ENCODE measurements around the gene GYS1. TPM values are rescaled to one million over a fixed set of nuclear protein-coding genes. Genes with fewer than 3 reads are reported as not detected.
"Not testable (repeated sequence)": the region's sequence is repeated elsewhere in the genome, so short reads cannot be mapped to it uniquely, and the experiment has no call there.

The GYS1 gene
- total RNA-seq, 1 donor = 44.5 TPM

- H3K27ac ChIP-seq (ENCODE audit: low read depth, low read length) = peak overlapping the region; percentile 77
- H3K4me2 ChIP-seq (ENCODE audit: insufficient read depth, low read length) = no peak overlapping the region
- H3K4me1 ChIP-seq (ENCODE audit: insufficient read depth, low read length) = peaks cover 21% of the 10 kb centered on the region
- peak; percentile 97 for DNase-seq (ENCODE audit: insufficient read length, low spot score, missing footprints)
- H3K4me3 ChIP-seq (ENCODE audit: insufficient read depth, low read length) = no peak overlapping the region
- H3K9me3 ChIP-seq (ENCODE audit: low read depth, low read length) = no peaks in the 10 kb centered on the region
- no peaks in the 10 kb centered on the region for H3K27me3 ChIP-seq (ENCODE audit: insufficient read depth, low read length)
- no peak for TF ChIP-seq CTCF (IDR thresholded peaks at IDR 0.05; ENCODE audit: extremely low read depth, low read depth, low read length)
- H4K20me1 ChIP-seq (ENCODE audit: insufficient read depth, low read length) = no peaks in the 10 kb centered on the region
- H3K36me3 ChIP-seq (ENCODE audit: insufficient read depth, low read length) = peaks cover 10% of the 10 kb centered on the region
- H3K79me2 ChIP-seq (ENCODE audit: insufficient read depth, low read length) = no peaks in the 10 kb centered on the region
- H2AFZ ChIP-seq (ENCODE audit: low read length) = no peak overlapping the region
These were observed 66.2 kb downstream of the GYS1 start for GRCh38 chr19:48926909-48927308.

DNA sequence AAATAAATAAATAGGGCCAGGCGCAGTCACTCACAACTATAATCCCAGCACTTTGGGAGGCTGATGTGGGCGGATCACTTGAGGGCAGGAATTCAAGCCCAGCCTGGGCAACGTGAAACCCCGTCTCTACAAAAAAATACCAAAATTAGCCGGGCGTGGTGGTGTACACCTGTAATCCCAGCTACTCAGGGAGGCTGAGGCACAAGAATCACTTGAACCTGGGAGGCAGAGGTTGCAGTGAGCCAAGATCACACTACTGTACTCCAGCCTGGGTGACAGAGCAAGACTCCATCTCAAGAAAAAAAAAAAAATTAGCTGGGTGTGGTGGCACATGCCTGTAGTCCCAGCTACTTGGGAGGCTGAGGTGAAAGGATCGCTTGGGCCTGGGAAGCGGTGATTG, 67.2 kb downstream of the GYS1 start:
- H4K20me1 ChIP-seq (ENCODE audit: insufficient read depth, low read length); H3K79me2 ChIP-seq (ENCODE audit: insufficient read depth, low read length); H3K9me3 ChIP-seq (ENCODE audit: low read depth, low read length); H2AFZ ChIP-seq (ENCODE audit: low read length); H3K4me3 ChIP-seq (ENCODE audit: insufficient read depth, low read length); H3K27me3 ChIP-seq (ENCODE audit: insufficient read depth, low read length); H3K4me2 ChIP-seq (ENCODE audit: insufficient read depth, low read length); DNase-seq (ENCODE audit: insufficient read length, low spot score, missing footprints): not testable (repeated sequence)
- Histone ChIP-seq H3K4me1 (ENCODE audit: insufficient read depth, low read length) (peaks cover 21% of the 10 kb centered on the region), H3K36me3 (ENCODE audit: insufficient read depth, low read length) (peaks cover 16% of the 10 kb centered on the region), H3K27ac (ENCODE audit: low read depth, low read length) (peak overlapping the region; percentile 77)

GRCh38 chr19:48925240-48925843, 67.8 kb downstream of the GYS1 start:
- TF ChIP-seq CTCF (IDR thresholded peaks at IDR 0.05; ENCODE audit: extremely low read depth, low read depth, low read length) = no peak
- H4K20me1 ChIP-seq (ENCODE audit: insufficient read depth, low read length) = no peaks in the 10 kb centered on the region
- peak; percentile 85 for DNase-seq (ENCODE audit: insufficient read length, low spot score, missing footprints)
- no peak overlapping the region for H3K4me2 ChIP-seq (ENCODE audit: insufficient read depth, low read length)
- H3K27me3 ChIP-seq (ENCODE audit: insufficient read depth, low read length) = no peaks in the 10 kb centered on the region
- H3K9me3 ChIP-seq (ENCODE audit: low read depth, low read length) = no peaks in the 10 kb centered on the region
- peaks cover 21% of the 10 kb centered on the region for H3K4me1 ChIP-seq (ENCODE audit: insufficient read depth, low read length)
- no peak overlapping the region for H2AFZ ChIP-seq (ENCODE audit: low read length)
- peak overlapping the region; percentile 77 for H3K27ac ChIP-seq (ENCODE audit: low read depth, low read length)
- H3K4me3 ChIP-seq (ENCODE audit: insufficient read depth, low read length) = no peak overlapping the region
- peaks cover 18% of the 10 kb centered on the region for H3K36me3 ChIP-seq (ENCODE audit: insufficient read depth, low read length)
- H3K79me2 ChIP-seq (ENCODE audit: insufficient read depth, low read length) = no peaks in the 10 kb centered on the region

- no peaks in the 10 kb centered on the region for H4K20me1 ChIP-seq (ENCODE audit: insufficient read depth, low read length)
- peaks cover 30% of the 10 kb centered on the region for H3K36me3 ChIP-seq (ENCODE audit: insufficient read depth, low read length)
- H3K27ac ChIP-seq (ENCODE audit: low read depth, low read length) = no peak overlapping the region
- no peak overlapping the region for H3K4me3 ChIP-seq (ENCODE audit: insufficient read depth, low read length)
- no peak for TF ChIP-seq CTCF (IDR thresholded peaks at IDR 0.05; ENCODE audit: extremely low read depth, low read depth, low read length)
- DNase-seq (ENCODE audit: insufficient read length, low spot score, missing footprints) = peak; percentile 61
- no peaks in the 10 kb centered on the region for H3K27me3 ChIP-seq (ENCODE audit: insufficient read depth, low read length)
- H3K4me1 ChIP-seq (ENCODE audit: insufficient read depth, low read length) = peaks cover 21% of the 10 kb centered on the region
- no peak overlapping the region for H2AFZ ChIP-seq (ENCODE audit: low read length)
- no peak overlapping the region for H3K4me2 ChIP-seq (ENCODE audit: insufficient read depth, low read length)
- H3K9me3 ChIP-seq (ENCODE audit: low read depth, low read length) = no peaks in the 10 kb centered on the region
- no peaks in the 10 kb centered on the region for H3K79me2 ChIP-seq (ENCODE audit: insufficient read depth, low read length)
These were observed 70.3 kb downstream of the GYS1 start for GRCh38 chr19:48922548-48923490.
